ENCODE measurements around the gene RTEL1. TPM values are rescaled to one million over a fixed set of nuclear protein-coding genes. Genes with fewer than 3 reads are reported as not detected.
A peak's percentile ranks its signal among the peaks of the same experiment; 100 is the strongest.
"Not testable (repeated sequence)": the region's sequence is repeated elsewhere in the genome, so short reads cannot be mapped to it uniquely, and the experiment has no call there.

The RTEL1 gene
- total RNA-seq, 1 donor from 2014 or later = 20.2 TPM

DNA sequence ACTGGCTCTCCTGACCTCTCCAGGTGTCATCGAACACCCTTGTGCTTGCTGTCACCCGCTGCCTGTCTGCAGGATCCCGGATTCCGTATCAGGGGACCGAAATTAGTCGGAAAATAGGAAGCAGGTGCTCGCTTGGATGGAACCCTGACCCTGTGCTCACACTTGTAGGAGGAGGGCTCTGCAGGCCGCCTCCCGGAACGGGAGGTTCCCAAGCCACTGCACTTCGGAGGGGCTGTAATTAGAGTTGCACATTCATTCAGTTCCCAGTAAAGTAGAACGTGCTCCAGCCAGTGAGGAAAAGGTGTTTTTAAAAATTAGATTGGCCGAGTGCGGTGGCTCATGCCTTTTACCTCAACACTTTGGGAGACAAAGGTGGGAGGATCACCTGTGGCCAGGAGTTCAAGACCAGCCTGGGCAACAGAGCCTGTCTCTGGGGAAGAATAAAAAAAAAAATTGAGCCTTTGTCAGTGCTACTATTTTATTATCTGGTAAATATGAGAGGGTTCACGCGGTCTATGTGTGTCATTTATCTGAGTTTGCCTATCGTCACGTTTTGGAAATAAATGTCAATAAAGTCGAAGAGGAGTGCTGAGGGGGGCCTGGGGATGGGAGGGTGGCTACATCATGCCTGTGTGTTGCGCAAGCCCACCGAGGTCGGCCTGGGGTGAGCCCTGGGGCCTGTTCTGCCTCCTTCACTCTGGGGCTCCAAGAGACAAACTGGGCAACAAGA is 29.7 kb upstream of the RTEL1 start:
- TF ChIP-seq, protein P1, sequence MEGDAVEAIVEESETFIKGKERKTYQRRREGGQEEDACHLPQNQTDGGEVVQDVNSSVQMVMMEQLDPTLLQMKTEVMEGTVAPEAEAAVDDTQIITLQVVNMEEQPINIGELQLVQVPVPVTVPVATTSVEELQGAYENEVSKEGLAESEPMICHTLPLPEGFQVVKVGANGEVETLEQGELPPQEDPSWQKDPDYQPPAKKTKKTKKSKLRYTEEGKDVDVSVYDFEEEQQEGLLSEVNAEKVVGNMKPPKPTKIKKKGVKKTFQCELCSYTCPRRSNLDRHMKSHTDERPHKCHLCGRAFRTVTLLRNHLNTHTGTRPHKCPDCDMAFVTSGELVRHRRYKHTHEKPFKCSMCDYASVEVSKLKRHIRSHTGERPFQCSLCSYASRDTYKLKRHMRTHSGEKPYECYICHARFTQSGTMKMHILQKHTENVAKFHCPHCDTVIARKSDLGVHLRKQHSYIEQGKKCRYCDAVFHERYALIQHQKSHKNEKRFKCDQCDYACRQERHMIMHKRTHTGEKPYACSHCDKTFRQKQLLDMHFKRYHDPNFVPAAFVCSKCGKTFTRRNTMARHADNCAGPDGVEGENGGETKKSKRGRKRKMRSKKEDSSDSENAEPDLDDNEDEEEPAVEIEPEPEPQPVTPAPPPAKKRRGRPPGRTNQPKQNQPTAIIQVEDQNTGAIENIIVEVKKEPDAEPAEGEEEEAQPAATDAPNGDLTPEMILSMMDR (IDR thresholded peaks at IDR 0.05; ENCODE audit: unreplicated experiment) = no peak
- H3K4me3 Mint-ChIP-seq (ENCODE audit: unreplicated experiment) = peak overlapping the region; percentile 89
- DNase-seq (ENCODE audit: low spot score) = no peak
- H3K4me1 Mint-ChIP-seq (ENCODE audit: unreplicated experiment) = peaks cover 15% of the 10 kb centered on the region
- no peaks in the 10 kb centered on the region for H3K9me3 Mint-ChIP-seq (ENCODE audit: unreplicated experiment)
- peaks cover 9% of the 10 kb centered on the region for H3K36me3 Mint-ChIP-seq (ENCODE audit: low read depth, unreplicated experiment)
- H3K27me3 Mint-ChIP-seq (ENCODE audit: unreplicated experiment) = peaks cover 7% of the 10 kb centered on the region
- H3K27ac Mint-ChIP-seq (ENCODE audit: unreplicated experiment) = peak overlapping the region; percentile 72

DNA sequence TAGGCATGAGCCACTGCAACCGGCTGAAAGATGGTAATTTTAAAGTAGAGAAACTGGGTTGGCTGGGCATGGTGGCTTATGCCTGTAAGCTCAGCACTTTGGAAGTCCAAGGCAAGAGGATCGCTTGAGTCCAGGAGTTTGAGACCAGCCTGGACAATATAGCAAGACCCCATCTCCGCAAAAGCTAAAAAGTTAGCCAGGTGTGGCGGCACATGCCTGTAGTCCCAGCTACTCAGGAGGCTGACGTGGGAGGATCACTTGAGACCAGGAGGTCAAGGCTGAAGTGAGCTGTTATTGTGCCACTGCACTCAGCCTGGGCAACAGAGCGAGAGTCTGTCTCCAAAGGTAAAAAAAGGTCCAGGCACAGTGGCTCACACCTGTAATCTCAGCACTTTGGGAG is 27.2 kb upstream of the RTEL1 start:
- not testable (repeated sequence) for H3K4me3 Mint-ChIP-seq (ENCODE audit: unreplicated experiment); H3K9me3 Mint-ChIP-seq (ENCODE audit: unreplicated experiment); H3K27me3 Mint-ChIP-seq (ENCODE audit: unreplicated experiment); H3K36me3 Mint-ChIP-seq (ENCODE audit: low read depth, unreplicated experiment); DNase-seq (ENCODE audit: low spot score)
- H3K4me1 Mint-ChIP-seq (ENCODE audit: unreplicated experiment) = peaks cover 13% of the 10 kb centered on the region
- peak overlapping the region; percentile 79 for H3K27ac Mint-ChIP-seq (ENCODE audit: unreplicated experiment)

DNA sequence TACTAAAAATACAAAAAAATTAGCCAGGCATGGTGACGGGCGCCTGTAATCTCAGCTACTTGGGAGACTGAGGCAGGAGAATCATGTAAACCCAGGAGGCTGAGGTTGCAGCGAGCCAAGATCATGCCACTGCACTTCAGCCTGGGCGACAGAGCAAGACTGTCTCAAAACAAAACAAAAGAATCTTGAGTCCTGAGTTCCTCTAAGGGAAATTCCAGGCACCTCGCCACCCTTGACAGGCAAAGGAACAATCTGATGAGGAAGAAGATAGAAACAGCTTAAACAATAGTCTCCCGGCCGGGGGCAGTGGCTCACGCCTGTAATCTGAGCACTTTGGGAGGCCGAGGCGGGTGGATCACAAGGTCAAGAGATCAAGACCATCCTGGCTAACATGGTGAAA is 26.7 kb upstream of the RTEL1 start:
- peaks cover 13% of the 10 kb centered on the region for H3K4me1 Mint-ChIP-seq (ENCODE audit: unreplicated experiment)
- not testable (repeated sequence) for DNase-seq (ENCODE audit: low spot score); H3K27me3 Mint-ChIP-seq (ENCODE audit: unreplicated experiment); H3K36me3 Mint-ChIP-seq (ENCODE audit: low read depth, unreplicated experiment); H3K9me3 Mint-ChIP-seq (ENCODE audit: unreplicated experiment)
- H3K4me3 Mint-ChIP-seq (ENCODE audit: unreplicated experiment) = peak overlapping the region; percentile 56
- H3K27ac Mint-ChIP-seq (ENCODE audit: unreplicated experiment) = peak overlapping the region; percentile 79

DNA sequence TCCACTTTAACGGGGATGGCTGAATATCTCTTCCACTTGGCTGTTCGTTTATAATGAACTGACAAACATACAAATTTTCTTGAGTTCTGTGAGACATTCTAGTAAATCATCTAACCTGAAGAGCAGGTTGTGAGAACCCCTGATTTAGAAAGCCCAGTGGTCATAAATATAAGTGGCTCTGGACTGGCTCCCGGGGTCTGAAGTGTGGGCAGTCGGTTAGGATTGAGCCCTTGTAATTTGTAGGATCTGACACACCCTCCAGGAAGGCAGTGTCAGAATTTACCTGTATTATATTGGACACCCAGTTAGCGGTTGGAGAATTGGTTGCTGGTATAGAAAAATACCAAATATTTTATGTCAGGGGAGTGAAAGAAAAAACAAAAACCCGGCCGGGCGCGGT is 24.4 kb upstream of the RTEL1 start:
- no peak overlapping the region for H3K4me3 Mint-ChIP-seq (ENCODE audit: unreplicated experiment)
- no peaks in the 10 kb centered on the region for H3K27me3 Mint-ChIP-seq (ENCODE audit: unreplicated experiment)
- no peaks in the 10 kb centered on the region for H3K9me3 Mint-ChIP-seq (ENCODE audit: unreplicated experiment)
- TF ChIP-seq, protein P1 (IDR thresholded peaks at IDR 0.05; ENCODE audit: unreplicated experiment) = no peak
- no peak overlapping the region for H3K27ac Mint-ChIP-seq (ENCODE audit: unreplicated experiment)
- no peak for DNase-seq (ENCODE audit: low spot score)
- peaks cover 6% of the 10 kb centered on the region for H3K4me1 Mint-ChIP-seq (ENCODE audit: unreplicated experiment)
- H3K36me3 Mint-ChIP-seq (ENCODE audit: low read depth, unreplicated experiment) = peaks cover 3% of the 10 kb centered on the region

DNA sequence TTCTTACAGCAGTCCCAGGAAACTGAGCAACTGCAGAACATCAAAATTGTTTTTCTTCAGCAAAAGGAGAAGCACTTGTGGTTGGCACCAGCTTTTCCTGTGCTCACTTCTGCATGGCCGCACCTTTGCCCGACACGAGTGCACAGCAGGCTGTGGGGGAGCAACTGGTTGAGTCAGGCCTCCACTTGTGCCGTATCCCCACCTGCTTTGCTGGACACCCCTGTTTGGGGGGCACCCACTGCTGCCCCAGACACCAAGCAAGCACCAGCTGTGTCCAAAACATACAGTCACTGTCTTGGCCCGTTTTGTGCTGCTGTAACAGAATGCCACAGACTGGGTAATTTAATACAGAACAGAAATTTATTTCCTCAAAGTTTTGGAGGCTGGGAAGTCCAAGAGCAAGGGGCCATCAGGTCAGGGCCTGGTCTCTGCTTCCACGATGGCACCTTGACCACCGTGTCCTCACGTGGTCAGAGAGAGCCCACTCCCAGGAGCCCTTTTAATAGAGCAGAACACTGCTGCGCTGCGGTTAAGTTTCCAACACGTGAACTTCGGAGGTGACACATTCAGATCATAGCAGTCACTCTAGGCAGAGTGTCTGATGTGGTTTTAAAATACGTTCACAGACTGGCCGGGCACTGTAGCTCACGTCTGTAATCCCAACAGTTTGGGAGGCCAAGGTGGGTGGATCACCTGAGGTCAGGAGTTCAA is 22.5 kb upstream of the RTEL1 start:
- Mint-ChIP-seq H3K4me1 (ENCODE audit: unreplicated experiment) (peaks cover 3% of the 10 kb centered on the region), H3K36me3 (ENCODE audit: low read depth, unreplicated experiment) (no peaks in the 10 kb centered on the region), H3K27ac (ENCODE audit: unreplicated experiment) (no peak overlapping the region), H3K4me3 (ENCODE audit: unreplicated experiment) (no peak overlapping the region), H3K9me3 (ENCODE audit: unreplicated experiment) (no peaks in the 10 kb centered on the region), H3K27me3 (ENCODE audit: unreplicated experiment) (peaks cover 3% of the 10 kb centered on the region)
- no peak for DNase-seq (ENCODE audit: low spot score)
- TF ChIP-seq, protein P1 (IDR thresholded peaks at IDR 0.05; ENCODE audit: unreplicated experiment) = no peak

Data from endothelial cell (in vitro differentiated cells).